Astrocyte of the cerebellum (primary cell): ENCODE results near the gene MORF4L2.

Experiments used
- DNase-seq: peaks from one replicate; pipeline ENCODE4 v3.0.0-alpha.2; 2011; ENCODE audit warnings: low read depth
- H3K4me3 ChIP-seq: 2 replicates; pipeline ENCODE4 v1.5.1; 2011; ENCODE audit warnings: mild to moderate bottlenecking, low read depth, low read length, moderate library complexity
- CTCF ChIP-seq: IDR thresholded peaks from 2 replicates; pipeline ENCODE4 v1.5.1; 2012; ENCODE audit warnings: low read length, low read depth, moderate library complexity, mild to moderate bottlenecking; ENCODE audit errors: missing control alignments
- in situ Hi-C: cut with HindIII; loops from 2 replicates; pipeline ENCODE4 v1.10.0; 2017; ENCODE audit warnings: low sequenced_read_pairs

Gene MORF4L2

GRCh38 chrX:103729015-103729414, 42.5 kb upstream of the MORF4L2 start:
- H3K4me3 ChIP-seq, result no peak overlapping the region
- no peak for TF ChIP-seq CTCF
- in situ Hi-C loops, result no loop called here
- no peak for DNase-seq

- no peak overlapping the region for H3K4me3 ChIP-seq
- no peak for TF ChIP-seq CTCF
- no peak for DNase-seq
- in situ Hi-C loops, result no loop called here
These were observed 40.6 kb upstream of the MORF4L2 start for GRCh38 chrX:103727115-103727514.

GRCh38 chrX:103726477-103726876, 40.0 kb upstream of the MORF4L2 start:
- no peak for DNase-seq
- H3K4me3 ChIP-seq, result no peak overlapping the region
- in situ Hi-C loops, result no loop called here
- TF ChIP-seq CTCF, result no peak

GRCh38 chrX:103722505-103722904, 36.0 kb upstream of the MORF4L2 start:
- no peak for TF ChIP-seq CTCF
- in situ Hi-C loops, result no loop called here
- H3K4me3 ChIP-seq, result no peak overlapping the region
- DNase-seq, result no peak

GRCh38 chrX:103718120-103718519, 31.6 kb upstream of the MORF4L2 start:
- in situ Hi-C loops, result no loop called here
- no peak overlapping the region for H3K4me3 ChIP-seq
- TF ChIP-seq CTCF, result no peak
- DNase-seq, result no peak

GRCh38 chrX:103716962-103717361, 30.5 kb upstream of the MORF4L2 start:
- no peak for TF ChIP-seq CTCF
- in situ Hi-C loops, result no loop called here

GRCh38 chrX:103710609-103711008, 24.1 kb upstream of the MORF4L2 start, which contains the start of gene TMEM31:
TSS of gene TMEM31 (plus strand) at chrX:103710909. CDS start at chrX:103712259, 1,350 bp downstream.
- in situ Hi-C loops, result no loop called here
- TF ChIP-seq CTCF, result no peak
- H3K4me3 ChIP-seq, result no peak within 1 kb of the TSS
- no peak for DNase-seq

More at GRCh38 chrX:103716962-103717361, 30.5 kb upstream of the MORF4L2 start:
- no peak overlapping the region for H3K4me3 ChIP-seq
- DNase-seq, result peak; percentile 59
